ENCODE measurements around the gene TATDN2. TPM values are rescaled to one million over a fixed set of nuclear protein-coding genes. Genes with fewer than 3 reads are reported as not detected.

The TATDN2 gene
- total and polyA plus RNA-seq, 9 of the 15 experiments (the other 6 are each of a cell fraction or from before 2014, with no cell fraction given), result 5.2 to 44.7 (median 25.8) TPM

DNA sequence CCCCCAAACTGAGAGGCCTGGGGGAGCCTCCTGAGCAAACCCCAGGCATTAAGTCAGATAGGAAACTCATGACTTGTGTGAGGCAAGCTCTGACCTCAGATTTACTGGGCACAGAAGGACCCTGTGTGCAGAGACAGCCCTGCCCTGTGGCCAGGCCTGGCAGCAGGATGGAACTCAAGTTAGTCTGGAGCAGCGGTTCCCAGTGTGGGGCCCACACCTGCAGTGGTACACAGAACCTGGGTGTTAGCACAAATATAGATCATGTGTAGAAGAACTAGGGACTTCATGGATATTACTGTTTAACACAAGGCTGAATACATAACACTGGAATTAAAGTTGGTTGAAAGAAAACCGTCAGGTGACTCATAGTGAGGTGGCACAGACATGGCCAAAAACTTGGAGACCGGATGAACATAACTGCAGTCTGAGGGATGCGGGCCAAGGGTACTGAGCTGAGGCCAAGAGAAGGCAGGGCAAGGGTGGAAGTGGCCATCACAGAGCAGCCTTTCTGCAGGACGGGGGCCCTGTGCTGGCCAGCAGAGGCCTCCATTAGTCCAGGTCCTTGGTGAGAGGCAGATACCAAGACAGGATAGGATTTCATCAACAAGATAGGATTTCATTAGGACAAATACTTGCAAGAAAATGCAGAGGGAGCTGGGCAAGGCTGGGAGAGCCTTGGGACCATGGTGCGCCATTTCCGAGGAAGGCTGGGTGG, 42.7 kb upstream of the TATDN2 start:
- CTCF ChIA-PET (ENCODE audit: low intra/inter-chr PET ratio), result no interaction called here
- Histone ChIP-seq H3K4me2 (ENCODE audit: insufficient read depth, low read length) (no peak overlapping the region), H3K9ac (ENCODE audit: insufficient read depth in 1 of 2, low read depth in 2 of 2, low read length in 2 of 2) (peak overlapping the region in 1 of 2 experiments; percentile 63; a peak in 1 of 4 replicates), H4K20me1 (replicated peaks; ENCODE audit: control insufficient read depth, insufficient read depth, low read length) (no peaks in the 10 kb centered on the region), H3K36me3 (ENCODE audit: control insufficient read depth, insufficient read depth, low read length) (no peaks in the 10 kb centered on the region), H3K9me1 (ENCODE audit: control insufficient read depth, insufficient read depth, low read length) (no peaks in the 10 kb centered on the region), H3K4me1 (replicated peaks in 1 of 2; ENCODE audit: control insufficient read depth in 2 of 2, insufficient read depth in 2 of 2, low read length in 2 of 2) (0 out of 5 replicates have a peak, but pooled peaks cover 0 to 6% of the 10 kb centered on the region in 2 experiments), H2AFZ (ENCODE audit: low read depth, low read length) (no peak overlapping the region), H3K4me3 (no peak overlapping the region), H3K27me3 (ENCODE audit: control insufficient read depth in 2 of 2, insufficient read depth in 2 of 2, low read length in 2 of 2) (no peaks in the 10 kb centered on the region), H3K9me3 (replicated peaks; ENCODE audit: control insufficient read depth, insufficient read depth, low read depth, low read length) (no peaks in the 10 kb centered on the region), H3K27ac (ENCODE audit: extremely low read depth, low read depth, low read length) (no peak overlapping the region), H3K79me2 (ENCODE audit: control insufficient read depth, insufficient read depth, low read length) (no peaks in the 10 kb centered on the region)
- POLR2A ChIA-PET, result interaction anchor here (0.7 to 1.9 kb wide), 3 partner anchors 7 to 415 kb away, joined by 3 to 6 read pairs (median 3); no protein-coding TSS in a partner anchor
- DNase-seq (ENCODE audit: extremely low read depth in 1 of 4, low spot score in 3 of 4), result no peak
- no peak for FAIRE-seq
- no TSS peak for BruUV-seq (replicated peaks)
- 80% methylated on average over 7 of the region's 7 CpGs for WGBS (ENCODE audit: insufficient coverage, low coverage, missing lambda C conversion rate)
- intact Hi-C loops (cut with micrococcal nuclease), result no loop called here
- in situ Hi-C loops (cut with MboI), result no loop called here
- peak; percentile 32; the same call in 2 of the 3 replicates for ATAC-seq
- TF ChIP-seq FOSL1 (tag; conservative IDR thresholded peaks at IDR 0.05), result peak; percentile 86
- no peak for TF ChIP-seq RBM34 (IDR thresholded peaks at IDR 0.05; ENCODE audit: borderline replicate concordance, insufficient read depth, low read length)

DNA sequence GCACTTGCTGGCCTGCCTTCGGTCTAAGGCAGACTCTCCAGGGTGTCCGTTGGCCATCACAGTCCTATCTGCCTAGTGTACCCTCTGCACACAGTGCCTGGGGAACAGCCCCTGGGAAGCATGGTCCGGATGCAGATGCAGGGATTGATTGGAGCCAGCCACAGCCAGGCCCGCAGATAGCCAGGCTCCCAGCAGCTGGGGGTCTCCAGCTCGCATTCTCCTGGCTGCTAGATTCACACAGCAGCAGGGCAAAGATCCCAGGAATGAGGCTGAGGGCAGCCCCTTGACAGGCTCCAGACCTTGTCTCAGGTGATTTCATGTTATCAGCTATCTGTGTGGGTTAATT, 42.1 kb upstream of the TATDN2 start:
- no peaks in the 10 kb centered on the region for H3K36me3 ChIP-seq (ENCODE audit: control insufficient read depth, insufficient read depth, low read length)
- no peaks in the 10 kb centered on the region for H3K9me1 ChIP-seq (ENCODE audit: control insufficient read depth, insufficient read depth, low read length)
- H3K4me3 ChIP-seq, result no peak overlapping the region
- no peak for FAIRE-seq
- ChIA-PET CTCF (ENCODE audit: low intra/inter-chr PET ratio) (no interaction called here), POLR2A (interaction anchor here (0.7 to 1.1 kb wide), 2 partner anchors 12 to 415 kb away, joined by 3 read pairs; no protein-coding TSS in a partner anchor)
- peak overlapping the region in 1 of 2 experiments; percentile 63; a peak in 1 of 4 replicates for H3K9ac ChIP-seq (ENCODE audit: insufficient read depth in 1 of 2, low read depth in 2 of 2, low read length in 2 of 2)
- H4K20me1 ChIP-seq (replicated peaks; ENCODE audit: control insufficient read depth, insufficient read depth, low read length), result no peaks in the 10 kb centered on the region
- H3K4me1 ChIP-seq (replicated peaks in 1 of 2; ENCODE audit: control insufficient read depth in 2 of 2, insufficient read depth in 2 of 2, low read length in 2 of 2), result 0 out of 5 replicates have a peak, but pooled peaks cover 0 to 6% of the 10 kb centered on the region in 2 experiments
- no peak for DNase-seq (ENCODE audit: extremely low read depth in 1 of 4, low spot score in 3 of 4)
- no peak overlapping the region for H3K27ac ChIP-seq (ENCODE audit: extremely low read depth, low read depth, low read length)
- no peaks in the 10 kb centered on the region for H3K9me3 ChIP-seq (replicated peaks; ENCODE audit: control insufficient read depth, insufficient read depth, low read depth, low read length)
- no peak overlapping the region for H3K4me2 ChIP-seq (ENCODE audit: insufficient read depth, low read length)
- peak; percentile 23 for ATAC-seq
- H2AFZ ChIP-seq (ENCODE audit: low read depth, low read length), result no peak overlapping the region
- no peaks in the 10 kb centered on the region for H3K27me3 ChIP-seq (ENCODE audit: control insufficient read depth in 2 of 2, insufficient read depth in 2 of 2, low read length in 2 of 2)
- 47% methylated on average over 5 of the region's 5 CpGs for WGBS (ENCODE audit: insufficient coverage, low coverage, missing lambda C conversion rate)
- TF ChIP-seq ZEB2 (IDR thresholded peaks at IDR 0.05), result no peak
- TF ChIP-seq XRCC4 (IDR thresholded peaks at IDR 0.05; ENCODE audit: extremely low read depth, insufficient read depth, insufficient read length), result no peak
- no peak for TF ChIP-seq ZNF75A (CRISPR knock-in tag; IDR thresholded peaks at IDR 0.05)
- no peak for TF ChIP-seq ZNF586 (CRISPR knock-in tag; conservative IDR thresholded peaks at IDR 0.05)
- TF ChIP-seq CBFB (CRISPR knock-in tag; IDR thresholded peaks at IDR 0.05), result 0 out of 2 replicates have a peak, but pooled peaks have one; percentile 46
- in situ Hi-C loops (cut with MboI) (no loop called here), intact Hi-C loops (cut with micrococcal nuclease) (no loop called here)
- BruUV-seq (replicated peaks), result no TSS peak
- H3K79me2 ChIP-seq (ENCODE audit: control insufficient read depth, insufficient read depth, low read length), result no peaks in the 10 kb centered on the region

All from K562 (cell line).